IMR-90 (cell line): Measurements from ENCODE around the gene LRRC52. TPM values are rescaled to one million over a fixed set of nuclear protein-coding genes. Genes with fewer than 3 reads are reported as not detected.

ENCODE experiments used
- ATAC-seq: fragments of 200-7000 bp; cut with Tn5 transposase; 2 replicates; pipeline ENCODE4 v1.9.1; 2020; ENCODE audit warnings: low read depth, mild to moderate bottlenecking, moderate library complexity
- BruUV-seq: library from RNA; stranded (reverse); fragments of 400-500 nt; replicated peaks from 2 replicates; lab custom pipeline; 2021; lab: Mats Ljungman, UMichigan
- CTCF ChIA-PET: fragments of 300-600 bp; formaldehyde crosslinking; extraction: SDS; loops from one replicate; lab custom pipeline; 2021; ENCODE audit warnings: antibody characterized with exemption; lab: Yijun Ruan, JAX
- POLR2A ChIA-PET: fragments of 300-600 bp; sonication (Branson Sonifier 250); formaldehyde crosslinking; loops from one replicate; lab custom pipeline; 2022; ENCODE audit warnings: antibody characterized with exemption; ENCODE audit not compliant: unreplicated experiment; lab: Charles Lee
- DNase-seq: peaks from one replicate; pipeline ENCODE4 v3.0.0; 2013
- H2AFZ ChIP-seq: replicated peaks from 2 replicates; pipeline ENCODE3; 2013; ENCODE audit warnings: low read length, mild to moderate bottlenecking; ENCODE audit not compliant: poor library complexity
- H2AK5ac ChIP-seq: 2 replicates; pipeline ENCODE4 v1.6.1; 2013; ENCODE audit warnings: low read depth, low read length, inconsistent platforms
- H2AK9ac ChIP-seq: replicated peaks from 2 replicates; pipeline ENCODE3; 2013; ENCODE audit warnings: mild to moderate bottlenecking, low read depth, low read length, moderate library complexity; ENCODE audit not compliant: poor library complexity
- H2BK120ac ChIP-seq: 2 replicates; pipeline ENCODE4 v1.6.1; 2013; ENCODE audit warnings: low read depth, low read length, inconsistent platforms
- H2BK15ac ChIP-seq: 3 replicates; pipeline ENCODE4 v1.6.1; 2013; ENCODE audit warnings: low read depth, low read length, inconsistent platforms
- H2BK20ac ChIP-seq: 2 replicates; pipeline ENCODE4 v1.6.1; 2013; ENCODE audit warnings: low read depth, mild to moderate bottlenecking, inconsistent platforms, low read length, moderate library complexity
- H2BK5ac ChIP-seq: 2 replicates; pipeline ENCODE4 v1.6.1; 2013; ENCODE audit warnings: mild to moderate bottlenecking, low read depth, low read length, inconsistent platforms; ENCODE audit not compliant: poor library complexity, severe bottlenecking
- H3K14ac ChIP-seq: replicated peaks from 2 replicates; pipeline ENCODE4 v1.6.1; 2013; ENCODE audit warnings: low read depth, low read length, inconsistent platforms
- H3K18ac ChIP-seq: 2 replicates; pipeline ENCODE4 v1.6.1; 2013; ENCODE audit warnings: low read depth, low read length, control low read depth
- H3K23ac ChIP-seq: 2 replicates; pipeline ENCODE4 v1.6.1; 2013; ENCODE audit warnings: low read depth, low read length, inconsistent platforms
- H3K27ac ChIP-seq: 2 replicates; pipeline ENCODE4 v1.5.1; 2013; ENCODE audit warnings: mild to moderate bottlenecking, control low read depth, low read length; ENCODE audit not compliant: insufficient read depth
- H3K27me3 ChIP-seq: 2 replicates; pipeline ENCODE4 v1.6.1; 2013; ENCODE audit warnings: low read length; ENCODE audit not compliant: control insufficient read depth, insufficient read depth
- H3K36me3 ChIP-seq: 2 replicates; pipeline ENCODE4 v1.6.1; 2013; ENCODE audit warnings: low read length, mixed read lengths; ENCODE audit not compliant: control insufficient read depth, insufficient read depth
- H3K4ac ChIP-seq: 2 replicates; pipeline ENCODE4 v1.6.1; 2013; ENCODE audit warnings: low read depth, low read length, inconsistent platforms
- H3K4me1 ChIP-seq: 2 replicates; pipeline ENCODE4 v1.6.1; 2013; ENCODE audit warnings: low read length, mixed read lengths; ENCODE audit not compliant: control insufficient read depth, insufficient read depth
- H3K4me2 ChIP-seq: 2 replicates; pipeline ENCODE4 v1.6.1; 2013; ENCODE audit warnings: low read depth, mild to moderate bottlenecking, control low read depth, low read length, moderate library complexity
- H3K4me3 ChIP-seq: 2 replicates; pipeline ENCODE4 v1.5.1; 2013; ENCODE audit warnings: low read depth, mild to moderate bottlenecking, control low read depth, low read length, moderate library complexity; ENCODE audit not compliant: insufficient read depth
- H3K56ac ChIP-seq: 2 replicates; pipeline ENCODE4 v1.6.1; 2013; ENCODE audit warnings: low read length, inconsistent platforms; ENCODE audit not compliant: insufficient read depth; ENCODE audit errors: extremely low read depth
- H3K79me1 ChIP-seq, 2 experiments: 2 replicates each; pipeline ENCODE4 v1.6.1; 2013; ENCODE audit warnings: low read length in 2 of 2, inconsistent platforms in 1 of 2, low read depth in 1 of 2
- H3K9ac ChIP-seq: 2 replicates; pipeline ENCODE4 v1.6.1; 2013; ENCODE audit warnings: low read depth, low read length, control low read depth
- H3K9me1 ChIP-seq: 2 replicates; pipeline ENCODE4 v1.6.1; 2013; ENCODE audit warnings: low read length, inconsistent platforms; ENCODE audit not compliant: insufficient read depth
- H3K9me3 ChIP-seq: 2 replicates; pipeline ENCODE4 v1.6.1; 2013; ENCODE audit warnings: low read length; ENCODE audit not compliant: control insufficient read depth, insufficient read depth
- H4K20me1 ChIP-seq: 2 replicates; pipeline ENCODE4 v1.6.1; 2013; ENCODE audit warnings: low read length, inconsistent platforms; ENCODE audit not compliant: insufficient read depth
- H4K5ac ChIP-seq: 2 replicates; pipeline ENCODE4 v1.6.1; 2013; ENCODE audit warnings: mild to moderate bottlenecking, low read depth, low read length, control low read depth
- H4K8ac ChIP-seq, 2 experiments: 2 replicates each; pipeline ENCODE4 v1.6.1; 2013; ENCODE audit warnings: low read depth in 2 of 2, low read length in 2 of 2, control low read depth in 1 of 2, inconsistent platforms in 1 of 2
- H4K91ac ChIP-seq: 2 replicates; pipeline ENCODE4 v1.6.1; 2013; ENCODE audit warnings: low read depth, low read length, inconsistent platforms; ENCODE audit not compliant: insufficient read depth
- BHLHE40 ChIP-seq: fragments of 150-350 bp; IDR thresholded peaks from 2 replicates; pipeline ENCODE4 v1.6.1; 2016; ENCODE audit warnings: mild to moderate bottlenecking, low read depth, low read length
- CEBPB ChIP-seq: IDR thresholded peaks from 2 replicates; pipeline ENCODE4 v1.6.1; 2012; ENCODE audit warnings: low read depth, low read length, improper control_type of control experiment
- CHD1 ChIP-seq: IDR thresholded peaks from 2 replicates; pipeline ENCODE4 v1.6.1; 2012; ENCODE audit warnings: low read depth, low read length, improper control_type of control experiment
- CTCF ChIP-seq: conservative IDR thresholded peaks from 2 replicates; pipeline ENCODE4 v1.5.1; 2012; ENCODE audit warnings: mild to moderate bottlenecking, low read depth, low read length, improper control_type of control experiment
- ELK1 ChIP-seq: fragments of 150-350 bp; IDR thresholded peaks from 2 replicates; pipeline ENCODE4 v1.6.1; 2016; ENCODE audit warnings: low read depth, mild to moderate bottlenecking, low read length, moderate library complexity, borderline replicate concordance
- FOS ChIP-seq: fragments of 150-350 bp; IDR thresholded peaks from 2 replicates; pipeline ENCODE4 v1.6.1; 2016; ENCODE audit warnings: low read depth, low read length
- MAFK ChIP-seq: IDR thresholded peaks from 2 replicates; pipeline ENCODE4 v1.6.1; 2012; ENCODE audit warnings: low read depth, low read length, improper control_type of control experiment
- MAZ ChIP-seq: IDR thresholded peaks from 2 replicates; pipeline ENCODE4 v1.6.1; 2012; ENCODE audit warnings: low read depth, mild to moderate bottlenecking, low read length, improper control_type of control experiment, moderate library complexity, borderline replicate concordance
- MXI1 ChIP-seq: IDR thresholded peaks from 2 replicates; pipeline ENCODE4 v1.6.1; 2012; ENCODE audit warnings: low read depth, mild to moderate bottlenecking, low read length, moderate library complexity, borderline replicate concordance
- NFE2L2 ChIP-seq: fragments of 150-350 bp; IDR thresholded peaks from 2 replicates; pipeline ENCODE4 v1.6.1; 2016; ENCODE audit warnings: low read depth, mild to moderate bottlenecking, low read length
- POLR2A ChIP-seq: IDR thresholded peaks from 2 replicates; pipeline ENCODE4 v1.6.1; 2012; ENCODE audit warnings: mild to moderate bottlenecking, low read depth, low read length
- RAD21 ChIP-seq: IDR thresholded peaks from 2 replicates; pipeline ENCODE4 v1.6.1; 2012; ENCODE audit warnings: low read length, improper control_type of control experiment
- RCOR1 ChIP-seq: IDR thresholded peaks from 2 replicates; pipeline ENCODE4 v1.6.1; 2012; ENCODE audit warnings: mild to moderate bottlenecking, low read length, improper control_type of control experiment; ENCODE audit not compliant: insufficient replicate concordance
- RFX5 ChIP-seq: IDR thresholded peaks from 2 replicates; pipeline ENCODE4 v1.8.0; 2012; ENCODE audit warnings: low read depth, mild to moderate bottlenecking, low read length, moderate library complexity
- SMC3 ChIP-seq: fragments of 150-350 bp; IDR thresholded peaks from 2 replicates; pipeline ENCODE4 v1.6.1; 2016; ENCODE audit warnings: low read depth, mild to moderate bottlenecking, antibody characterized with exemption, low read length, moderate library complexity
- WGBS, 2 experiments: methylation state at CpG; one replicate each; pipeline versions ENCODE4 v1.1.5 to v1.1.7; 2013; ENCODE audit warnings: missing lambda C conversion rate in 2 of 2; ENCODE audit not compliant: insufficient read length in 1 of 2; ENCODE audit errors: extremely low coverage in 2 of 2; 5-methylcytosine and 5-hydroxymethylcytosine counted together
- dilution Hi-C: fragments of 300-500 bp; cut with HindIII; formaldehyde crosslinking; loops from one replicate; pipeline ENCODE4 v1.14.3; 2018; ENCODE audit warnings: low sequenced_read_pairs; ENCODE audit not compliant: unreplicated experiment
- in situ Hi-C: fragments of 300-500 bp; cut with MboI; formaldehyde crosslinking; loops from 3 replicates; pipeline ENCODE4 v1.14.3; 2019; ENCODE audit warnings: low sequenced_read_pairs, inconsistent platforms, mixed read lengths
- intact Hi-C: fragments of 100-400 bp; cut with micrococcal nuclease; formaldehyde crosslinking; loops from 2 replicates; pipeline ENCODE4 v1.10.0; 2022
- polyA plus RNA-seq, 3 experiments: library from polyadenylated mRNA; depleted of rRNA; stranded (reverse); fragments of >200 nt; gene quantifications; 2 replicates each; pipeline ENCODE4 v1.2.3, GENCODE V29; 2012; ENCODE audit warnings: low replicate concordance in 1 of 3
- total RNA-seq: library from RNA; depleted of rRNA; stranded (reverse); fragments of >200 nt; gene quantifications from 2 replicates; pipeline ENCODE4 v1.2.3, GENCODE V29; 2012
- TF ChIP-seq, protein P1 (sequence below): fragments of 150-350 bp; IDR thresholded peaks from 2 replicates; pipeline ENCODE4 v1.6.1; 2017; ENCODE audit warnings: mild to moderate bottlenecking, antibody characterized with exemption, low read length, low read depth

LRRC52 gene
- total and polyA plus RNA-seq, 2 of the 4 experiments (the other 2 are of a cell fraction): not detected

DNA sequence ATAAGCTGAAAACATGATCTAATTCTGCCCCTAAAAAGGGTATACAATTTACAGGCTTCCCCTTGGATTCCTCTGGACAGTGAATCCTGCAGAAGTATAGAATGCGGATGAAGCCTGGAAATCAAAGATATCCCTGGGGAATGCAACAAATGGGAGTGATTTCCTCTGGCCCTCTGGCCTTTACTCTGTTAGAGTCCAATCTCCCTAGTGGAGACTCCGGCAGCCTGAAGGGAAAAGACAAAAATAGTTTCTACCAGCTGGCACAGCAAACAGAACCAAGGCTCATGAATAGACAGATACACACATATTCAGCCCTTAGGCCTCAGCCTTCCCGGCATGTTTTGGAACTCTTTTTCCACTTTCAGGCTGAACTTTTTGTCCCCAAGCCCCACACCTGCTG is 3.9 kb upstream of the LRRC52 start:
- ChIA-PET POLR2A (no interaction called here), CTCF (no interaction called here)
- in situ Hi-C loops: no loop called here
- WGBS, 2 experiments: 50% methylated on average over 1 of the region's 3 CpGs; no CpG with 5 or more reads in 1 of the 2 experiments
- Histone ChIP-seq H3K18ac (no peak overlapping the region), H3K79me1 (no peaks in the 10 kb centered on the region), H3K4me2 (no peak overlapping the region), H4K5ac (no peak overlapping the region), H4K20me1 (no peaks in the 10 kb centered on the region), H3K36me3 (no peaks in the 10 kb centered on the region), H3K56ac (no peak overlapping the region), H3K23ac (no peak overlapping the region), H3K9me1 (no peaks in the 10 kb centered on the region), H2AFZ (no peak overlapping the region), H2BK15ac (no peak overlapping the region), H3K4me3 (no peak overlapping the region), H3K27me3 (peaks cover 4% of the 10 kb centered on the region), H2AK5ac (no peak overlapping the region), H3K14ac (no peak overlapping the region), H2BK120ac (no peak overlapping the region), H2BK20ac (no peak overlapping the region), H3K27ac (no peak overlapping the region), H3K4me1 (no peaks in the 10 kb centered on the region), H3K4ac (no peak overlapping the region), H3K9ac (no peak overlapping the region), H4K91ac (no peak overlapping the region), H2AK9ac (no peak overlapping the region), H4K8ac (no peak overlapping the region), H2BK5ac (no peak overlapping the region), H3K9me3 (no peaks in the 10 kb centered on the region)
- DNase-seq (no peak), ATAC-seq (no peak)
- dilution Hi-C loops: no loop called here
- TF ChIP-seq BHLHE40: no peak
- no peak for TF ChIP-seq SMC3
- TF ChIP-seq RFX5: no peak
- TF ChIP-seq, protein P1, sequence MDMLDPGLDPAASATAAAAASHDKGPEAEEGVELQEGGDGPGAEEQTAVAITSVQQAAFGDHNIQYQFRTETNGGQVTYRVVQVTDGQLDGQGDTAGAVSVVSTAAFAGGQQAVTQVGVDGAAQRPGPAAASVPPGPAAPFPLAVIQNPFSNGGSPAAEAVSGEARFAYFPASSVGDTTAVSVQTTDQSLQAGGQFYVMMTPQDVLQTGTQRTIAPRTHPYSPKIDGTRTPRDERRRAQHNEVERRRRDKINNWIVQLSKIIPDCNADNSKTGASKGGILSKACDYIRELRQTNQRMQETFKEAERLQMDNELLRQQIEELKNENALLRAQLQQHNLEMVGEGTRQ: no peak
- TF ChIP-seq MXI1: no peak
- no peak for TF ChIP-seq FOS
- TF ChIP-seq POLR2A: no peak
- TF ChIP-seq CHD1: no peak
- TF ChIP-seq RCOR1: no peak
- TF ChIP-seq MAZ: no peak
- TF ChIP-seq MAFK: no peak
- TF ChIP-seq ELK1: no peak
- TF ChIP-seq CEBPB: no peak
- no peak for TF ChIP-seq RAD21
- no peak for TF ChIP-seq CTCF
- no peak for TF ChIP-seq NFE2L2
- intact Hi-C loops: no loop called here
- no TSS peak for BruUV-seq
